Measurements from ENCODE around the gene PTPRT.

DNA sequence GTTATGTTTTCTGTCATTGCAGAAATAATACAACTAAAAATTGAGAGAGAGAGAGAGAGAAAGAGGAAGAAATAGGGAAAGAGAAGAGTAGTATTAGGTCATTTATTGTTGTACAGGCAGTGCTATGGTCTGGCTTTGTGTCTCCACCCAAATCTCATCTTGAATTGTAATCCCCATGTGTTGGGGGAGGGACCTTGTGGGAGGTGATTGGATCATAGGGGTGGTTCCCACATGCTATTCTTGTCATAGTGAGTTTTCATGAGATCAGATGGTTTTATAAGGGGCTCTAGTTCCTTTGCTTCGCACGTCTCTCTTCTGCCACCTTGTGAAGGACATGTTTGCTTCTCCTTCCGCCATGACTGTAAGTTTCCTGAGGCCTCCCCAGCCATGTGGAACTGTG lies 894.1 kb downstream of the PTPRT start:
- TF ChIP-seq, protein P1, sequence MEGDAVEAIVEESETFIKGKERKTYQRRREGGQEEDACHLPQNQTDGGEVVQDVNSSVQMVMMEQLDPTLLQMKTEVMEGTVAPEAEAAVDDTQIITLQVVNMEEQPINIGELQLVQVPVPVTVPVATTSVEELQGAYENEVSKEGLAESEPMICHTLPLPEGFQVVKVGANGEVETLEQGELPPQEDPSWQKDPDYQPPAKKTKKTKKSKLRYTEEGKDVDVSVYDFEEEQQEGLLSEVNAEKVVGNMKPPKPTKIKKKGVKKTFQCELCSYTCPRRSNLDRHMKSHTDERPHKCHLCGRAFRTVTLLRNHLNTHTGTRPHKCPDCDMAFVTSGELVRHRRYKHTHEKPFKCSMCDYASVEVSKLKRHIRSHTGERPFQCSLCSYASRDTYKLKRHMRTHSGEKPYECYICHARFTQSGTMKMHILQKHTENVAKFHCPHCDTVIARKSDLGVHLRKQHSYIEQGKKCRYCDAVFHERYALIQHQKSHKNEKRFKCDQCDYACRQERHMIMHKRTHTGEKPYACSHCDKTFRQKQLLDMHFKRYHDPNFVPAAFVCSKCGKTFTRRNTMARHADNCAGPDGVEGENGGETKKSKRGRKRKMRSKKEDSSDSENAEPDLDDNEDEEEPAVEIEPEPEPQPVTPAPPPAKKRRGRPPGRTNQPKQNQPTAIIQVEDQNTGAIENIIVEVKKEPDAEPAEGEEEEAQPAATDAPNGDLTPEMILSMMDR (IDR thresholded peaks at IDR 0.05; ENCODE audit: low read length) = no peak
- TF ChIP-seq EZH2 (optimal IDR thresholded peaks at IDR 0.05; ENCODE audit: low read depth, low read length) (no peak), EZH2phosphoT487 (IDR thresholded peaks at IDR 0.05; ENCODE audit: low read length) (no peak)

Measured in MM.1S (cell line).